ENCODE data around the gene NCK1.

- no peak for TF ChIP-seq SIN3A (IDR thresholded peaks at IDR 0.05; ENCODE audit: borderline replicate concordance, insufficient read depth, low read length)
- no peak for TF ChIP-seq POLR2AphosphoS5 (IDR thresholded peaks at IDR 0.05; ENCODE audit: low read depth, low read length)
- no peak for TF ChIP-seq TAF1 (IDR thresholded peaks at IDR 0.05; ENCODE audit: borderline replicate concordance, insufficient read depth, low read length)
These were observed 70.5 kb downstream of the NCK1 start for GRCh38 chr3:136932523-136932922.
